Putamen (tissue), 1 donor: ENCODE data around the gene PSG3.
"Not testable (repeated sequence)": the region's sequence is repeated elsewhere in the genome, so short reads cannot be mapped to it uniquely, and the experiment has no call there.

Experiments
- DNase-seq: peaks from one replicate; pipeline ENCODE4 v3.0.0-alpha.2; 2016; ENCODE audit warnings: low spot score

The PSG3 gene

GRCh38 chr19:42695811-42696503 is 44.3 kb downstream of the PSG3 start:
- no peak for DNase-seq

DNA sequence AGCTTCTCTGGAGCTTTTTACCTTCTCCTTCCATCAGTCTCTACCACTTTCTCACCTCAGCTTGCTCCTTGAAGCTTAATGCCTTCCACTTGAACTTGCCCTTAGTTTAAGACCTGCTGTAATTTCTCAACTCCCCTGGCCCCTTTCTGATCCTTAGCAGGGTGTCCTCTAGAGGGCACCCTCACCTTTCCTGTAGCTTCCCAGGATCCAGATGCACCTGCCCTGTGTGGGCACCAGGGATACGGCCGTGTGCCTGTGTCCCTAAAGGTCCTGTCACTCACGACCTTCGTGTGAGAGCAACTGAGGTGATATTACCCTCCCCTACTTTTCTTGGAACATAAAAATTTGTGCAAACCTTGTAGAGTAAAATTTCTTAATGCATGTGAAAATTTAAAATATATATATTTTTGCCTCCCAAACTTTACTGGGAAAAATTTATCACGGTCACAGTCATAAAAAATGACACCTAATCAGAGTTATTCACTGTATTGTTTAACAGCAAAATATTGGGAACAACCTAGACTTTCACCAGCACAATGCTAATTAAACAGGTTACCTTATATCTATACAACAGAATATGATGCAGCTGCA is 46.4 kb downstream of the PSG3 start:
- no peak for DNase-seq

DNA sequence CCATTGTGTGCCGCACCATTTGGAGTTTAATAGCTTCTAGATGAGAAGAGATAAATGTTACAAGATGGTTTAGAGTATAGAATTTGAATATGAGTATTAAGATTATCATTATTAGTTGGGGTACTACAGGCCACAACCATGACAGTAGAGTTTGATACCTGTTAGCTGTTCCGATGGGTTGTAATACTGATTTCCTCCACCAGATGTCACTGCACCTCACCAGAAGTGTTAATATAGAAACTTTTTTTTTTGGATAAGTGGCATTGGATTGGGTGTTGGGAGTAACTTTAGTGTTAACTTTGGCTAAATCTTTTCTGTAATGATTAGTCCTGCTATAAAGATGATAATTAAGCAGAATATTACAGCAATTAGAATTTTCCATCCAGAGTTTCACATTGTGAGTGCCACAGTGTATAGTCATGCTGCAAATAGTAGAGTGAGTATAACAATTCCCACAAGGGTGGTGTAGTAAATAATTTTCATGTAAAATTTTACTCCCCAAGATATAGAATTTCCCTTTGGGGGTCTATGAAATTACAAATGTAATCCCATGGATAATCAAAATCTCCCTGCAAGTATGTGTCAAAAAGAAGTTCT is 56.3 kb downstream of the PSG3 start:
- DNase-seq = no peak

- not testable (repeated sequence) for DNase-seq
Observed at GRCh38 chr19:42676326-42676725, 64.0 kb downstream of the PSG3 start.

- not testable (repeated sequence) for DNase-seq
Observed at GRCh38 chr19:42674549-42674948, 65.7 kb downstream of the PSG3 start.
